Testis (tissue), 2 donors: Measurements from ENCODE around the gene WDR83.

Experiments used
- CTCF ChIP-seq, 3 experiments: fragments of 450-650 bp in 2 of 3; fragments of 200-600 bp in 1 of 3; sonication (generic) in 1 of 3; IDR thresholded peaks; one replicate each; pipeline ENCODE4 v1.5.1; 2016 to 2019; ENCODE audit warnings: antibody characterized with exemption in 3 of 3, mild to moderate bottlenecking in 2 of 3, moderate library complexity in 1 of 3
- POLR2A ChIP-seq: fragments of 450-650 bp; IDR thresholded peaks from one replicate; pipeline ENCODE4 v1.6.1; 2017; ENCODE audit warnings: antibody characterized with exemption, mild to moderate bottlenecking, moderate library complexity

GRCh38 chr19:12626958-12627357 is 39.6 kb upstream of the WDR83 start:
- no peak for TF ChIP-seq CTCF (IDR thresholded peaks at IDR 0.05)
- no peak for TF ChIP-seq POLR2A
